Left lung (tissue), 10 donors: Measurements from ENCODE around the gene RAX2. TPM values are rescaled to one million over a fixed set of nuclear protein-coding genes. Genes with fewer than 3 reads are reported as not detected.
"Not testable (repeated sequence)": the region's sequence is repeated elsewhere in the genome, so short reads cannot be mapped to it uniquely, and the experiment has no call there.

Source experiments
- ATAC-seq: fragments of 200-7000 bp; cut with Tn5 transposase; one replicate; pipeline ENCODE4 v1.9.1; 2020; ENCODE audit warnings: moderate library complexity
- DNase-seq, 4 donors: peaks; one replicate each; pipeline ENCODE4 v3.0.0-alpha.2; 2013 to 2020
- H3K27ac ChIP-seq, 2 donors: fragments of 200-600 bp; sonication (generic) in 1 of 2; one replicate each; pipeline versions ENCODE4 v1.5.0 to v1.8.0; 2020 to 2021
- H3K27me3 ChIP-seq, 2 donors: fragments of 200-600 bp; sonication (generic) in 1 of 2; one replicate each; pipeline versions ENCODE4 v1.5.0 to v1.8.0; 2020 to 2021
- H3K36me3 ChIP-seq, 2 donors: fragments of 200-600 bp; sonication (generic) in 1 of 2; one replicate each; pipeline versions ENCODE4 v1.5.0 to v1.8.0; 2020 to 2021
- H3K4me1 ChIP-seq, 2 donors: fragments of 200-600 bp; one replicate each; pipeline ENCODE4 v1.8.0; 2021
- H3K4me3 ChIP-seq, 2 donors: fragments of 200-600 bp; sonication (generic) in 1 of 2; one replicate each; pipeline versions ENCODE4 v1.5.0 to v1.8.0; 2020 to 2021; ENCODE audit warnings: mild to moderate bottlenecking in 1 of 2
- H3K9me3 ChIP-seq, 2 donors: fragments of 200-600 bp; sonication (generic) in 1 of 2; one replicate each; pipeline versions ENCODE4 v1.5.0 to v1.8.0; 2020 to 2021
- intact Hi-C, 2 donors: fragments of 100-400 bp; cut with DNase I; formaldehyde crosslinking; loops; one replicate each; pipeline versions ENCODE4 v1.11.2 to v1.14.2; 2022
- polyA plus RNA-seq, 6 donors: library from polyadenylated mRNA; unstranded; fragments of 120-200 nt; gene quantifications; one replicate each; pipeline ENCODE4 v1.2.1, GENCODE V29; 2013; ENCODE audit not compliant: insufficient read length in 6 of 6
- total RNA-seq, 2 donors: library from RNA; stranded (reverse); fragmentation: NEBNext Ultra II Directional; extraction: Animal tissue kit (Norgen Biotek cat#: 25700); gene quantifications; one replicate each; pipeline ENCODE4 v1.2.1, GENCODE V29; 2021
- TF ChIP-seq, protein P1 (sequence below), 2 donors: fragments of 200-600 bp; sonication (generic) in 1 of 2; IDR thresholded peaks; one replicate each; pipeline versions ENCODE4 v1.5.0 to v1.8.0; 2021; ENCODE audit warnings: antibody characterized with exemption in 2 of 2
- donor health status: DM: no; HTN: yes; CAD: no.
- donor health status: DM: no; HTN: no; CAD: no.

RAX2 gene
- total and polyA plus RNA-seq, 8 donors = 0.08 TPM; not detected in 7

DNA sequence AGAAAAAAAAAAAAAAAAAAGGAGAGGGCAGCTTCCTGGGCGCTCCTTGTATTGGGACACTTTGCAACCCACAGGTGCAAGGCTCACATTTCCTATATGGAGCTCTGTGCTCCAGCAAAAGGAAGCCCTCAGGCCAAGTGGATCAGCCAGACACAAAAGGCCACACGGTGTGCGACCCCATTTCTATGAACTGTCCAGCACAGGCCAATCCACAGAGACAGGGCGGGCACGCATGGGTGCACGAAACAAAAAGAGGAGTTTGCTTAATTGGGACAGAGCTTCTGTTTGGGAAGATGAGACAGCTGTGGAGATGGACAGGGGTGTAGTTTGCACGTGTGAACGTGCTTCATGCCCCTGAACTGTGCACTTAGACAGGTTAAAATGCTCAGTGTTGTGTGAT, 45.7 kb upstream of the RAX2 start:
- Histone ChIP-seq H3K4me1 (peaks cover 8 to 36% of the 10 kb centered on the region in 2 donors), H3K9me3 (no peaks in the 10 kb centered on the region), H3K36me3 (no peaks in the 10 kb centered on the region), H3K4me3 (no peak overlapping the region), H3K27ac (no peak overlapping the region), H3K27me3 (peaks cover 0 to 7% of the 10 kb centered on the region in 2 donors)
- DNase-seq (no peak), ATAC-seq (no peak)
- TF ChIP-seq, protein P1, sequence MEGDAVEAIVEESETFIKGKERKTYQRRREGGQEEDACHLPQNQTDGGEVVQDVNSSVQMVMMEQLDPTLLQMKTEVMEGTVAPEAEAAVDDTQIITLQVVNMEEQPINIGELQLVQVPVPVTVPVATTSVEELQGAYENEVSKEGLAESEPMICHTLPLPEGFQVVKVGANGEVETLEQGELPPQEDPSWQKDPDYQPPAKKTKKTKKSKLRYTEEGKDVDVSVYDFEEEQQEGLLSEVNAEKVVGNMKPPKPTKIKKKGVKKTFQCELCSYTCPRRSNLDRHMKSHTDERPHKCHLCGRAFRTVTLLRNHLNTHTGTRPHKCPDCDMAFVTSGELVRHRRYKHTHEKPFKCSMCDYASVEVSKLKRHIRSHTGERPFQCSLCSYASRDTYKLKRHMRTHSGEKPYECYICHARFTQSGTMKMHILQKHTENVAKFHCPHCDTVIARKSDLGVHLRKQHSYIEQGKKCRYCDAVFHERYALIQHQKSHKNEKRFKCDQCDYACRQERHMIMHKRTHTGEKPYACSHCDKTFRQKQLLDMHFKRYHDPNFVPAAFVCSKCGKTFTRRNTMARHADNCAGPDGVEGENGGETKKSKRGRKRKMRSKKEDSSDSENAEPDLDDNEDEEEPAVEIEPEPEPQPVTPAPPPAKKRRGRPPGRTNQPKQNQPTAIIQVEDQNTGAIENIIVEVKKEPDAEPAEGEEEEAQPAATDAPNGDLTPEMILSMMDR (IDR thresholded peaks at IDR 0.05) = no peak
- intact Hi-C loops = no loop called here

DNA sequence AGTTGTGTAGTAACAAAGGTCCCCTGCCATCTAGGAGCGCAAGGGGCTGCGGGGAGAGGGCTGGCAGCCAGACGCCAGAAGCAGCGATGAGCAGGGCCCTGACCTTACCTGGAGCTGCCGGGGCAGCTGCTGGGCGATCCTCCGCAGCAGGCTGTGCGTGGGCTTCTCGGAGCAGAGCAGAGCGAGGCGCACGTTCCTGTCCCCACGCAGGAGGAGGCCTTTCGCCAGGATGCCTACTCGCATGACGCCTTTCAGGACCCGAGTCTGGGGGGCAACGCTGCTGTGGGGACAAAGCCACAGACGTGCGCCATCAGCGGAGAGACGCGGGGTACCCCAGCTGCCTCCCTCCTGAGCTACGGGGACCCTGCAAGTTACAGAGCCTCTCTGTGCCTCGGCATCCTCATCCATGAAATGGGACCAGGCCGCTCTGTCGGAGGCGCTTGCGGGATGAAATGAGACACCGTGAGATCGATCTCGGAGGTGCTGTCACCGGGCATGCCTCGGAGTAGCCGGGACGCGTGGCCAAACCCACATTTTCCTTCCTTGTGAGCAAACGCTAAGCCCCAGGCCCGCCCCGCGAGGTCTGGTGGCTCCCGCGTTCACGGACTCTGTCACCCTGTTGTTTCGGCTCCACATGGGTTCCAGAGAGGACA, 44.7 kb upstream of the RAX2 start:
- no peak for ATAC-seq
- intact Hi-C loops = no loop called here

DNA sequence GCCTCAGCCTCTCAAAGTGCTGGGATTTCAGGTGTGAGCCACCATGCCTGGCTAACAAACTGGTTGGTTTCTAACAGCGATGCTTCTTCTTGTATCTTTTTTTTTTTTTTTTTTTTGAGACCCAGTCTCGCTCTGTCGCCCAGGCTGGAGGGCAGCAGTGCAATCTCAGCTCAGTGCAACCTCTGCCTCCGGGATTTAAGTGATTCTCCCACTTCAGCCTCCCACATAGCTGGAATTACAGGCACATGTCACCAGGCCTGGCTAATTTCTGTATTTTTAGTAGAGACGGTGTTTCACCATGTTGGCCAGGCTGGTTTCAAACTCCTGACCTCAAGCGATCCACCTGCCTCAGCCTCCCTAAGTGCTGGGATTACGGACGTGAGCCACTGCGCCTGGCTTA, 44.1 kb upstream of the RAX2 start:
- DNase-seq, H3K27ac ChIP-seq, H3K36me3 ChIP-seq, H3K27me3 ChIP-seq, H3K4me3 ChIP-seq, ATAC-seq, intact Hi-C loops, H3K9me3 ChIP-seq: not testable (repeated sequence)
- H3K4me1 ChIP-seq = peaks cover 10 to 43% of the 10 kb centered on the region in 2 donors

More for the DNA sequence above, 44.7 kb upstream of the RAX2 start:
- Histone ChIP-seq H3K27ac (no peak overlapping the region), H3K4me3 (no peak overlapping the region), H3K9me3 (no peaks in the 10 kb centered on the region), H3K36me3 (no peaks in the 10 kb centered on the region), H3K4me1 (peaks cover 10 to 41% of the 10 kb centered on the region in 2 donors), H3K27me3 (peaks cover 0 to 4% of the 10 kb centered on the region in 2 donors)
- TF ChIP-seq, protein P1 (IDR thresholded peaks at IDR 0.05) = no peak
- no peak for DNase-seq

DNA sequence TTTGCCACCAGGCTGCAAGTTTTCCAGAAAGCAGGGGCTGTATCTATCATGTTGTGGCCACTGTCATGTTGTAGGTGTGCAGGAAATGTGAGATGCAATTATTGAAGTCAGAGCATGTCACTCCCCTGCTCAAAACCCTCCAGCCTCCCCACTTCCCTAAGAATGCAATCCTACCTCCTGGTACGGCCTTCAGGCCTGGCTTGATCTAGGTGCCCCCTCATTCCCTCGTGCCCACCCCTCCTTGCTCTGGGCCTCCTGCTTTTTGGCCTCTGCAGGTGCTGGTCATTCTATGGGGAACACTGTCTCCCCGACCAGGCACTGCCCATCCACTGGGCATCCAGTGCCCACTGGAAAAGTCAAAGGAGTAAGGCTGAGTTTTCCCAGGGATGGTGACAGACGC, 42.6 kb upstream of the RAX2 start:
- no peak for ATAC-seq
- H3K36me3 ChIP-seq = no peaks in the 10 kb centered on the region
- no peak for DNase-seq
- H3K4me3 ChIP-seq = no peak overlapping the region
- peaks cover 10 to 52% of the 10 kb centered on the region in 2 donors for H3K4me1 ChIP-seq
- no peaks in the 10 kb centered on the region for H3K9me3 ChIP-seq
- H3K27ac ChIP-seq = peak overlapping the region in 1 of 2 donors; percentile 21
- intact Hi-C loops = no loop called here
- peaks cover 0 to 20% of the 10 kb centered on the region in 2 donors for H3K27me3 ChIP-seq
- TF ChIP-seq, protein P1 (IDR thresholded peaks at IDR 0.05) = no peak

DNA sequence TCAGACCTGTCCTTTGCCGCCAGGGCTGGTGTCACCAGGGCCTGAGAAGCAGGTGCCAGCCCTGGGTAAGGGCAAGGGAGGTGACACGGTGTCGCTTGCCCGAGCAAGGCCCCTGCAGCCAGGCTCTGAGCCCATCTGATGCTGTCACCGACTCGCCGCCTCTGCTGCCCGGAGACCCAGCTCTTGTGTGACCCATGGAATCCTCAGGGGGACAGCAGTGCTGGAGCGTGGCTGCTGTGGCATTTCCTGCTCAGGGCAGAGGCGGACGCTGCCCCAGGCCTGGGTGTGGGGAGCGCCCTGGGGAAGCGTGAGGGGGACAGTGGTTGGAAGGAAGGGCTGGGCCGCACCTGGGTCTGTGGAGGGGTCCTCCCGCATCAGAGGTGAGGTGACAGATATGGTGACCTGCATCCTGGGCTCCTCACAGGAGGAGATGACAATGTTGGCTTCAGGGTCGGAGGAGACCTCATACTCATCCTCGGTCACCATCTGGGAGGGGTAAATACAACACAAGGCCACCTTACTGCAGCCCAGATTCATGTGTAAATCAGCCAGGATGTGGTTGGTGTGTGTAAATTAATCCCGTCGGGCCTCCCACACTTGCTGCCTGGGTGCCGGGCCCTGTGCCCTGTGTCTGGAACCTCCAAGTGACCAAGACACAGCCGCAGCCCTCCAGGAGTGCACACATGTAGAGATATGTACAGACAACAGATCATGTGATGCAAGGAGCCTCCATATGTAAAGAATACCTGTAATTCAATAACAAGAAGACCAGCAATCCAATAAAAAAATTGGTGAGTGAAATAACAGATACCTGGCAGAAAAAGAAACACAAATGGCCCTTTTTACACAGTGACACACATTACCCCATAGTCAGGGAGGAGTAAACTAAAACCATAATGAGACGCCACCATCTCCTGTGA, 41.7 kb upstream of the RAX2 start:
- no peaks in the 10 kb centered on the region for H3K36me3 ChIP-seq
- ATAC-seq = no peak
- intact Hi-C loops = no loop called here
- no peak overlapping the region for H3K4me3 ChIP-seq
- DNase-seq = no peak
- TF ChIP-seq, protein P1 (IDR thresholded peaks at IDR 0.05) = no peak
- no peaks in the 10 kb centered on the region for H3K9me3 ChIP-seq
- H3K27me3 ChIP-seq = peaks cover 0 to 20% of the 10 kb centered on the region in 2 donors
- H3K4me1 ChIP-seq = peaks cover 10 to 51% of the 10 kb centered on the region in 2 donors
- H3K27ac ChIP-seq = peak overlapping the region; percentile 72 to 87
